H1 (cell line): Measurements from ENCODE around the gene MYDGF. TPM values are rescaled to one million over a fixed set of nuclear protein-coding genes. Genes with fewer than 3 reads are reported as not detected.

Source experiments
- BRCA1 ChIP-seq: IDR thresholded peaks from 2 replicates; pipeline ENCODE4 v1.6.1; 2012; ENCODE audit warnings: low read depth, low read length, improper control_type of control experiment
- CREB1 ChIP-seq: IDR thresholded peaks from 2 replicates; pipeline ENCODE4 v1.6.1; 2012; ENCODE audit warnings: inconsistent platforms
- POLR2A ChIP-seq, 2 experiments: IDR thresholded peaks; 1 replicate in 1 of 2; 2 replicates in 1 of 2; pipeline ENCODE4 v1.6.1; 2011; ENCODE audit warnings: low read depth in 2 of 2, low read length in 2 of 2, mild to moderate bottlenecking in 2 of 2; ENCODE audit errors: control extremely low read depth in 1 of 2
- POLR2AphosphoS5 ChIP-seq: IDR thresholded peaks from 2 replicates; pipeline ENCODE4 v1.6.1; 2011; ENCODE audit warnings: low read depth, low read length
- POU5F1 ChIP-seq: IDR thresholded peaks from 2 replicates; pipeline ENCODE4 v1.6.1; 2011; ENCODE audit warnings: low read depth, mild to moderate bottlenecking, low read length, moderate library complexity
- RNF2 ChIP-seq: fragments of 200-900, 300-1000 bp; sonication (generic); IDR thresholded peaks from 2 replicates; pipeline ENCODE4 v1.7.1; 2016; ENCODE audit warnings: borderline replicate concordance, low read depth, mild to moderate bottlenecking, antibody characterized with exemption, low read length; ENCODE audit not compliant: poor library complexity, severe bottlenecking; ENCODE audit errors: missing control alignments
- SRF ChIP-seq: IDR thresholded peaks from 2 replicates; pipeline ENCODE4 v1.6.1; 2011; ENCODE audit warnings: mild to moderate bottlenecking, low read depth, low read length, moderate library complexity
- polyA plus RNA-seq, 7 experiments: library from polyadenylated mRNA; depleted of rRNA in 3 of 7; stranded (reverse) in 5 of 7; unstranded in 2 of 7; fragments of >200 nt in 5 of 7; fragments of 200-250 nt in 2 of 7; gene quantifications; 1 replicate in 5 of 7; 2 replicates in 1 of 7; 4 replicates in 1 of 7; pipeline versions ENCODE4 v1.2.1 to v1.2.3, GENCODE V29; 2011 to 2013; ENCODE audit warnings: missing spikeins in 2 of 7, mixed read lengths in 2 of 7
- total RNA-seq: library from RNA; stranded (reverse); fragmentation: NEBNext Ultra II Directional; extraction: Animal tissue kit (Norgen Biotek cat#: 25700); gene quantifications from 2 replicates; pipeline ENCODE4 v1.2.1, GENCODE V29; 2021
- TF ChIP-seq, protein P1 (sequence below): fragments of 300-600 bp; sonication (generic); IDR thresholded peaks from 2 replicates; pipeline ENCODE4 v1.7.1; 2012; ENCODE audit warnings: low read length, moderate library complexity, mild to moderate bottlenecking, inconsistent platforms; ENCODE audit not compliant: insufficient replicate concordance

Gene MYDGF
- total and polyA plus RNA-seq, 2 of the 8 experiments (the other 6 are each of a cell fraction or from before 2014, with no cell fraction given) = 40.6 to 51.1 TPM

DNA sequence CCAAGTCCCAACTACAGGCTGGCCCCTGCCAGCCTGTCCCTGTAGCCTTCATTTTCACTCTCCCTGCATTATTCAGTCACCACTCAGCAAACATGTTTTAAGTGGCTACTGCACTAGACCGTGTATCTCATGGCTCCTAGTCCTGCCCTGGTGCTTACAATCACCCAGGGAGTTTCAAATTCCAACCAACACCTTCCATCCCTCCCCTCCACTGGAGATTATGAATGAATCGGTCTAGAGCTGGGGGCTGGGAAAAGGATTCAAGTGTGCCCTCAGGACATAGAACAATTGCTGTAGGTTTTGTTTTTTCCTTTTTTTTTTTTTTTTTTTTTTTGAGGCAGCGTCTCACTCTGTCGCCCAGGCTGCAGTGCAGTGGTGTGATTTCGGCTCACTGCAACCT, 45.8 kb downstream of the MYDGF start (continued):
- TF ChIP-seq, protein P1, sequence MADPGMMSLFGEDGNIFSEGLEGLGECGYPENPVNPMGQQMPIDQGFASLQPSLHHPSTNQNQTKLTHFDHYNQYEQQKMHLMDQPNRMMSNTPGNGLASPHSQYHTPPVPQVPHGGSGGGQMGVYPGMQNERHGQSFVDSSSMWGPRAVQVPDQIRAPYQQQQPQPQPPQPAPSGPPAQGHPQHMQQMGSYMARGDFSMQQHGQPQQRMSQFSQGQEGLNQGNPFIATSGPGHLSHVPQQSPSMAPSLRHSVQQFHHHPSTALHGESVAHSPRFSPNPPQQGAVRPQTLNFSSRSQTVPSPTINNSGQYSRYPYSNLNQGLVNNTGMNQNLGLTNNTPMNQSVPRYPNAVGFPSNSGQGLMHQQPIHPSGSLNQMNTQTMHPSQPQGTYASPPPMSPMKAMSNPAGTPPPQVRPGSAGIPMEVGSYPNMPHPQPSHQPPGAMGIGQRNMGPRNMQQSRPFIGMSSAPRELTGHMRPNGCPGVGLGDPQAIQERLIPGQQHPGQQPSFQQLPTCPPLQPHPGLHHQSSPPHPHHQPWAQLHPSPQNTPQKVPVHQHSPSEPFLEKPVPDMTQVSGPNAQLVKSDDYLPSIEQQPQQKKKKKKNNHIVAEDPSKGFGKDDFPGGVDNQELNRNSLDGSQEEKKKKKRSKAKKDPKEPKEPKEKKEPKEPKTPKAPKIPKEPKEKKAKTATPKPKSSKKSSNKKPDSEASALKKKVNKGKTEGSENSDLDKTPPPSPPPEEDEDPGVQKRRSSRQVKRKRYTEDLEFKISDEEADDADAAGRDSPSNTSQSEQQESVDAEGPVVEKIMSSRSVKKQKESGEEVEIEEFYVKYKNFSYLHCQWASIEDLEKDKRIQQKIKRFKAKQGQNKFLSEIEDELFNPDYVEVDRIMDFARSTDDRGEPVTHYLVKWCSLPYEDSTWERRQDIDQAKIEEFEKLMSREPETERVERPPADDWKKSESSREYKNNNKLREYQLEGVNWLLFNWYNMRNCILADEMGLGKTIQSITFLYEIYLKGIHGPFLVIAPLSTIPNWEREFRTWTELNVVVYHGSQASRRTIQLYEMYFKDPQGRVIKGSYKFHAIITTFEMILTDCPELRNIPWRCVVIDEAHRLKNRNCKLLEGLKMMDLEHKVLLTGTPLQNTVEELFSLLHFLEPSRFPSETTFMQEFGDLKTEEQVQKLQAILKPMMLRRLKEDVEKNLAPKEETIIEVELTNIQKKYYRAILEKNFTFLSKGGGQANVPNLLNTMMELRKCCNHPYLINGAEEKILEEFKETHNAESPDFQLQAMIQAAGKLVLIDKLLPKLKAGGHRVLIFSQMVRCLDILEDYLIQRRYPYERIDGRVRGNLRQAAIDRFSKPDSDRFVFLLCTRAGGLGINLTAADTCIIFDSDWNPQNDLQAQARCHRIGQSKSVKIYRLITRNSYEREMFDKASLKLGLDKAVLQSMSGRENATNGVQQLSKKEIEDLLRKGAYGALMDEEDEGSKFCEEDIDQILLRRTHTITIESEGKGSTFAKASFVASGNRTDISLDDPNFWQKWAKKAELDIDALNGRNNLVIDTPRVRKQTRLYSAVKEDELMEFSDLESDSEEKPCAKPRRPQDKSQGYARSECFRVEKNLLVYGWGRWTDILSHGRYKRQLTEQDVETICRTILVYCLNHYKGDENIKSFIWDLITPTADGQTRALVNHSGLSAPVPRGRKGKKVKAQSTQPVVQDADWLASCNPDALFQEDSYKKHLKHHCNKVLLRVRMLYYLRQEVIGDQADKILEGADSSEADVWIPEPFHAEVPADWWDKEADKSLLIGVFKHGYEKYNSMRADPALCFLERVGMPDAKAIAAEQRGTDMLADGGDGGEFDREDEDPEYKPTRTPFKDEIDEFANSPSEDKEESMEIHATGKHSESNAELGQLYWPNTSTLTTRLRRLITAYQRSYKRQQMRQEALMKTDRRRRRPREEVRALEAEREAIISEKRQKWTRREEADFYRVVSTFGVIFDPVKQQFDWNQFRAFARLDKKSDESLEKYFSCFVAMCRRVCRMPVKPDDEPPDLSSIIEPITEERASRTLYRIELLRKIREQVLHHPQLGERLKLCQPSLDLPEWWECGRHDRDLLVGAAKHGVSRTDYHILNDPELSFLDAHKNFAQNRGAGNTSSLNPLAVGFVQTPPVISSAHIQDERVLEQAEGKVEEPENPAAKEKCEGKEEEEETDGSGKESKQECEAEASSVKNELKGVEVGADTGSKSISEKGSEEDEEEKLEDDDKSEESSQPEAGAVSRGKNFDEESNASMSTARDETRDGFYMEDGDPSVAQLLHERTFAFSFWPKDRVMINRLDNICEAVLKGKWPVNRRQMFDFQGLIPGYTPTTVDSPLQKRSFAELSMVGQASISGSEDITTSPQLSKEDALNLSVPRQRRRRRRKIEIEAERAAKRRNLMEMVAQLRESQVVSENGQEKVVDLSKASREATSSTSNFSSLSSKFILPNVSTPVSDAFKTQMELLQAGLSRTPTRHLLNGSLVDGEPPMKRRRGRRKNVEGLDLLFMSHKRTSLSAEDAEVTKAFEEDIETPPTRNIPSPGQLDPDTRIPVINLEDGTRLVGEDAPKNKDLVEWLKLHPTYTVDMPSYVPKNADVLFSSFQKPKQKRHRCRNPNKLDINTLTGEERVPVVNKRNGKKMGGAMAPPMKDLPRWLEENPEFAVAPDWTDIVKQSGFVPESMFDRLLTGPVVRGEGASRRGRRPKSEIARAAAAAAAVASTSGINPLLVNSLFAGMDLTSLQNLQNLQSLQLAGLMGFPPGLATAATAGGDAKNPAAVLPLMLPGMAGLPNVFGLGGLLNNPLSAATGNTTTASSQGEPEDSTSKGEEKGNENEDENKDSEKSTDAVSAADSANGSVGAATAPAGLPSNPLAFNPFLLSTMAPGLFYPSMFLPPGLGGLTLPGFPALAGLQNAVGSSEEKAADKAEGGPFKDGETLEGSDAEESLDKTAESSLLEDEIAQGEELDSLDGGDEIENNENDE = no peak
- TF ChIP-seq RNF2 (no peak), CREB1 (no peak), POLR2AphosphoS5 (no peak), POLR2A (IDR thresholded peaks at IDR 0.05; ENCODE audit: control extremely low read depth in 1 of 2, low read depth in 2 of 2, low read length in 2 of 2) (no peak), BRCA1 (no peak), SRF (no peak), POU5F1 (no peak)
